HEK293 (cell line): ENCODE data around the gene ZNF211.

Source experiments
- GLI4 ChIP-seq: fragments of 450-650 bp; formaldehyde crosslinking; IDR thresholded peaks from 2 replicates; pipeline ENCODE4 v1.5.1; 2016; ENCODE audit warnings: missing biosample characterization, missing genetic modification characterization
- KLF10 ChIP-seq: fragments of 450-650 bp; IDR thresholded peaks from 2 replicates; pipeline ENCODE4 v1.5.1; 2018; ENCODE audit warnings: missing biosample characterization, mild to moderate bottlenecking, missing genetic modification characterization
- OVOL3 ChIP-seq: fragments of 450-650 bp; formaldehyde crosslinking; IDR thresholded peaks from 2 replicates; pipeline ENCODE4 v1.5.1; 2016; ENCODE audit warnings: missing biosample characterization, missing genetic modification characterization
- PBX3 ChIP-seq: sonication (generic); formaldehyde crosslinking; IDR thresholded peaks from 2 replicates; pipeline ENCODE4 v1.8.1; 2022; ENCODE audit warnings: mild to moderate bottlenecking, moderate library complexity, missing genetic modification reagents
- PRDM4 ChIP-seq: fragments of 450-650 bp; formaldehyde crosslinking; IDR thresholded peaks from 2 replicates; pipeline ENCODE4 v1.5.1; 2017; ENCODE audit warnings: missing biosample characterization, missing genetic modification characterization
- REST ChIP-seq: fragments of 450-650 bp; formaldehyde crosslinking; IDR thresholded peaks from 2 replicates; pipeline ENCODE4 v1.5.1; 2016; ENCODE audit warnings: missing biosample characterization, missing genetic modification characterization
- SCRT1 ChIP-seq: fragments of 450-650 bp; formaldehyde crosslinking; IDR thresholded peaks from 2 replicates; pipeline ENCODE4 v1.5.1; 2016; ENCODE audit warnings: missing biosample characterization, missing genetic modification characterization, borderline replicate concordance
- ZBTB26 ChIP-seq: fragments of 450-650 bp; formaldehyde crosslinking; optimal IDR thresholded peaks from 2 replicates; pipeline ENCODE3; 2016; ENCODE audit warnings: missing biosample characterization, mild to moderate bottlenecking, missing genetic modification characterization
- ZBTB44 ChIP-seq: fragments of 450-650 bp; IDR thresholded peaks from 2 replicates; pipeline ENCODE4 v1.5.1; 2018; ENCODE audit warnings: missing biosample characterization, mild to moderate bottlenecking, missing genetic modification characterization
- ZFP37 ChIP-seq: fragments of 450-650 bp; formaldehyde crosslinking; IDR thresholded peaks from 2 replicates; pipeline ENCODE4 v1.5.1; 2016; ENCODE audit warnings: missing biosample characterization, missing genetic modification characterization
- ZNF121 ChIP-seq: fragments of 450-650 bp; formaldehyde crosslinking; IDR thresholded peaks from 2 replicates; pipeline ENCODE4 v1.5.1; 2016; ENCODE audit warnings: missing biosample characterization, missing genetic modification characterization
- ZNF138 ChIP-seq: fragments of 450-650 bp; formaldehyde crosslinking; IDR thresholded peaks from 2 replicates; pipeline ENCODE4 v1.5.1; 2016; ENCODE audit warnings: missing biosample characterization, missing genetic modification characterization, borderline replicate concordance
- ZNF148 ChIP-seq: fragments of 450-650 bp; formaldehyde crosslinking; IDR thresholded peaks from 2 replicates; pipeline ENCODE4 v1.5.0; 2017; ENCODE audit warnings: missing biosample characterization, missing genetic modification characterization, borderline replicate concordance
- ZNF19 ChIP-seq: fragments of 450-650 bp; formaldehyde crosslinking; IDR thresholded peaks from 2 replicates; pipeline ENCODE4; 2016; ENCODE audit warnings: missing biosample characterization, missing genetic modification characterization, low read depth
- ZNF26 ChIP-seq: fragments of 450-650 bp; formaldehyde crosslinking; IDR thresholded peaks from 2 replicates; pipeline ENCODE4 v1.5.1; 2016; ENCODE audit warnings: missing biosample characterization, missing genetic modification characterization
- ZNF350 ChIP-seq: fragments of 450-650 bp; formaldehyde crosslinking; IDR thresholded peaks from 2 replicates; pipeline ENCODE4 v1.5.0; 2017; ENCODE audit warnings: missing biosample characterization, mild to moderate bottlenecking, missing genetic modification characterization
- ZNF362 ChIP-seq: fragments of 450-650 bp; formaldehyde crosslinking; IDR thresholded peaks from 2 replicates; pipeline ENCODE4 v1.5.1; 2016; ENCODE audit warnings: missing biosample characterization, missing genetic modification characterization
- ZNF423 ChIP-seq: fragments of 450-650 bp; formaldehyde crosslinking; IDR thresholded peaks from 2 replicates; pipeline ENCODE4 v1.5.1; 2016; ENCODE audit warnings: missing biosample characterization, missing genetic modification characterization
- ZNF530 ChIP-seq: fragments of 450-650 bp; formaldehyde crosslinking; IDR thresholded peaks from 2 replicates; pipeline ENCODE4 v1.5.1; 2016; ENCODE audit warnings: low read depth, missing biosample characterization, missing genetic modification characterization
- ZNF670 ChIP-seq: fragments of 450-650 bp; formaldehyde crosslinking; IDR thresholded peaks from 2 replicates; pipeline ENCODE4 v1.5.1; 2016; ENCODE audit warnings: missing biosample characterization, missing genetic modification characterization, low read depth
- ZNF837 ChIP-seq: fragments of 450-650 bp; formaldehyde crosslinking; IDR thresholded peaks from 2 replicates; pipeline ENCODE4 v1.5.1; 2016; ENCODE audit warnings: missing biosample characterization, missing genetic modification characterization
- ZSCAN30 ChIP-seq: fragments of 450-650 bp; IDR thresholded peaks from 2 replicates; pipeline ENCODE4 v1.5.1; 2018; ENCODE audit warnings: missing biosample characterization, mild to moderate bottlenecking, missing genetic modification characterization, moderate library complexity

ZNF211 gene

GRCh38 chr19:57682226-57682766 lies 49.3 kb downstream of the ZNF211 start (continued):
- no peak for TF ChIP-seq PRDM4 (tag by site-specific recombination)
- TF ChIP-seq ZNF423, result no peak
- no peak for TF ChIP-seq ZNF670 (tag by site-specific recombination)
- TF ChIP-seq ZNF362 (tag by site-specific recombination), result no peak
- 0 out of 2 replicates have a peak, but pooled peaks have one; percentile 24 for TF ChIP-seq ZNF138 (tag by site-specific recombination)
- TF ChIP-seq ZNF350 (tag by site-specific recombination), result no peak
- TF ChIP-seq REST, result no peak
- no peak for TF ChIP-seq ZNF837 (tag by site-specific recombination)
- TF ChIP-seq ZNF121 (tag by site-specific recombination), result no peak
- TF ChIP-seq SCRT1 (tag by site-specific recombination), result no peak
- TF ChIP-seq ZNF148, result no peak
- TF ChIP-seq ZNF19 (tag by site-specific recombination), result no peak
- TF ChIP-seq ZNF26 (tag by site-specific recombination), result no peak
- TF ChIP-seq OVOL3 (tag by site-specific recombination), result no peak
- no peak for TF ChIP-seq ZSCAN30 (tag by site-specific recombination)
- TF ChIP-seq ZFP37, result peak; percentile 87; the same call in 1 of the 2 replicates
- no peak for TF ChIP-seq ZNF530 (tag by site-specific recombination)
- 0 out of 2 replicates have a peak, but pooled peaks have one; percentile 60 for TF ChIP-seq GLI4 (tag by site-specific recombination)
- TF ChIP-seq ZBTB44 (tag by site-specific recombination), result no peak
- TF ChIP-seq KLF10 (tag by site-specific recombination), result no peak
- TF ChIP-seq ZBTB26, result peak; percentile 17
- peak; percentile 21; the same call in 1 of the 2 replicates for TF ChIP-seq PBX3 (CRISPR knock-in tag)
